Measurements from ENCODE around the gene NR2C2.
"Not testable (repeated sequence)": the region's sequence is repeated elsewhere in the genome, so short reads cannot be mapped to it uniquely, and the experiment has no call there.

The NR2C2 gene

DNA sequence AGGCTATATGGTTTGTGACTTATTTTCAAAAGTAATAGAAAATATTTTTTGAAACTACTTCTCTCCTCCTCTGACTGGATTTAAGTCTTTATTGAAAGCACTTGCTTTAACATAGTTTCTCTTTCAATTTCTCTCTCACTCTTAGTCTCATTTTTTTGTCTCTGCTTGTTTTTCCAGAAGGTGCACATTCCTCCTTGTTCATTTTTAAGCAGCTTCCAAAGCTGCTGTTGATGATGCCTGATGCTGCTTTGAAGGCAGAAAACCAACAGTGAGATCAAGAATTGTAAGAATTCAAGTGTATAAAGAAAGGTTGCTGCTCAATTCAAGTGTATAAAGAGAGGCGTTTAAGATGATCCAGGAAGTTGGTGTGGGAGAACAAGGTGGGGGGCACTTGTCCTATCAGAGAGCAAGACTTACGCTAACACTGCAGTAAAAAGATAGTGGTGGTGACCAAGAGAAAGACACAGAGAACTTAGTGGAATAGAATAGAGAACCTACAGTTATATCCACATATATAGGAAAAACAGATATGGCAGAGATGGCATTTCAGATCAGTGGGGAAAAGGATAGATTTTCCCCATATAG, 12.1 kb downstream of the NR2C2 start:
- DNase-seq (ENCODE audit: low read depth) = no peak

DNA sequence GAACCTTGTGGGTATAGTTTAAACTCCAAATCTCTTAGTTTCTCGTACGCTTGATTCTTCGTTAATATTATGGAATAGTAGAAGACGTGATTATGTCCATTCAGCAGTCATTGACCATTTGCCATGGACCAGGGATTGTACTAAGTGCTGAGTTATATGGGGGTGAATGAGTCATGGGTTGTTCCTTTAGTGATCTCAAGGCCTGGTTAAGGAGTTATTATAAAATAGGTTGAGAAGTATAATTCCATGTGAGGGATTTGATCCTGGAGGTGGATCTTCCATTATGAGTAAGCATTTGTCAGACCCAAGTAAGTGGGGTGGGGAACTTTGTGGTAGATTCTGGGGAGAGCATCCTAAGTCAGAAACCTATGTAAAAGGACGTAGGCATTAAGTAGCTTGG, 15.4 kb downstream of the NR2C2 start:
- no peak for DNase-seq (ENCODE audit: low read depth)

DNA sequence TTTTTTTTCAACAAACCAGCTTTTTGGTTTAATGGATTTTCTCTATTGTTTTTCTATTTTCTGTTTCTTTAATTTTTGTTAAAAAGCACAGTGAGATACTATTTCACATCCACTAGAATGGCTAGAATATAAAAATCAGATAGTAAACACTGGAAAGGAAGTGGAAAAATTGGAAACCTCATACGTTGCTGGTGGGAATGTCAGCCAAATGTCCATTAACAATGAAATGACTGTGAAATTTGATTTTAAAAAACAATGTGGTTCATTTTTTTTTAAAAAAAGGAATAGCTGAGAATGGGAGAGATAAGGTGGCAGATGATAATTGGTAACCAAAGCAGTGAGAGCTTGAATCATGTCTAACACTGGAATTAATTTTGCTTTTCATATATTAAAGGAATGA, 19.9 kb downstream of the NR2C2 start:
- no peak for DNase-seq (ENCODE audit: low read depth)

DNA sequence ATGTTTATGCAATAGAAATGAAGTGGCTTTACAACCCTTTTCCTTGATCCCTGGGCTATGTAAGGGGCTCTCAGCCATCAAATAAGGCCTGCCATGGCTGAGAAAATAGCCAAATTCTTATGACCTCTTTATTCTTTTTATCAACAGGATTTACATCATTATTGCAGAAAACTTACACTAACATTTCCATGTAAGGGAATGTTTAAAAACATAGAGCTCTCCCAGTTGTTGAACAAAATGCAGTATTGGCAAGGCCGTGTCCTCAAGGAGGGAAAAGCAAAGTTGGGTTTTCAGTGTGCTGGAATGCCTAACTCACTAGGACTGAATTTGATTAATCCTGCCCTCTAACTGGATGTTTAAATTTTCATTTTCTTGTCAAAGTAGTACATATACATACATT, 22.3 kb downstream of the NR2C2 start:
- DNase-seq (ENCODE audit: low read depth) = no peak

DNA sequence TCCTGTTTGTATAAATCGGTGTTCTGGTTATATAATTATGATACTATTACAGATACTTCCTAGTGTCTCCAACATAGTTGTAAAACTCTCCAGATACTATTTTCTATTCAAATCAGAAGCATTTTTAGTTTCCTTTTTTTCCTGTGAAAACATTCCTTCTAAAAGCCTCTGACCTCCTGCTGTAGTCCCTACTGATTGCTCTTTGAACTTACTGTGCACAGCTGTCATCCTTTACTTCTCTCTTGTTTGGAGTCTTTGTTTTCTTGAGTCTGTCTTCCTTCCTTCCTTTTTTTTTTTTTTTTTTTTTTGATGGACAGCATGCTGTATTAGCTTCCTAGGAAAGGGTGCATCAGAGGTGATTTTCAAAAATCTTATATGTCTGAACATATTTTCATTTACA, 28.9 kb downstream of the NR2C2 start:
- no peak for DNase-seq (ENCODE audit: low read depth)

DNA sequence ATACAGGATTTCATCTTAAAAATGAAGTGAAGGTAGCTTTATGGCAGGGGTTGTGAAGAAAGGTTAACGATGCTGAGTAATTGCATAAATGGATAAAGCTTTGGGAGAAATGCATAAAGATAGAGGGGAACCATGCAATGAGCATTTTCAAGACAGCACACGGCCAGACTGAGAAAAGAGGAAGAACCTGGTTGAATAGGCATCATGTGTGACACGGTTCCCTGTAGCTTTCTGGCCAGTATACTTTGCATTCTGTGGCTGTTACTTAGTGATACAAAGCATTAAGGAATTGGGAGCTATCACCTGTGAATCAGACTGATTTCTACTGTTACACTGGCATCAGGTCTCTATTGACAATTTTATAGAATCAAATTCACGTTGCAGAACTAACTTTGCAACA, 33.3 kb downstream of the NR2C2 start:
- DNase-seq (ENCODE audit: low read depth) = no peak

DNA sequence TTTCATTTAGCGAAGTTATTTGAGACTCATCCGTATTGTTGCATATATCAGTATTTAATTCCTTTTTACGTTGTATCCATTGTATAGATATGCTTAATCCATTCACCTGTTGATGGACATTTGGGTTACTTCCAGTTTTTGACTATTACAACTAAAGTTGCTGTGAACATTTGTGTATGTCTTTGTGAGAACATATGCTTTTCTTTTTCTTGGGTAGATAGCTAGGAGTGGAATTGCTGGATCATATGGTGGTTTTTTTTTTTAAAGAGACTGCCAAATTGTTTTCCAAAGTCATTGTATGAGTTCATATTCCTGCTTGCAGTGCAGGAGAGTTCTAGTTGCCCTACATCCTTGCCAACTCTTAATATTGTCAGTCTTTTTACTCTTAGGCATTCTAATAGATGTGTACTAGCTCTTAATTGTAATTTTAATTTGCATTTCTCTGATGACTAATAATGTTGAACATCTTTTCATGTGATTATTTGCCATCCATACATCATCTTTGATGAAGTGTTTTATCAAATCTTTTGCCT, 37.3 kb downstream of the NR2C2 start:
- no peak for DNase-seq (ENCODE audit: low read depth)

DNA sequence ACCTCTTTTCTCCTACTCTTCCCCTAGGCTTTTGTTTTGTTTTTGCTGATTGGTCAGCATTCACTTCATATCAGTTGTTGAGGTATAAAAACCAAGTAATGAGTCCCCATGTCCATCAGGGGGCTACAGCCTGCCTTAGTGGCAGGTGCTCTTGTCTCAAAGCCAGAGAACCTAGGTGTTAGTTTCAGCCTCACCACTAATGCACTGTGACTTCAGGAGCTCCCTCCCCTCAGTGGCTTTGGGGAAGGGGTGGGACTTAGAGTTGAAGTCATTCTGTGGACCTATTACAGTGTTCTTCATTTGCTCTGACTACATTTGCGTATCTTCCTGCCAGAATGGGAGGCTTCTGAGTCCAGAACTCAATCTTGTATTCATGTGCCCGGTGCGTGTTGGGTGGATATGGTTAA, 41.6 kb downstream of the NR2C2 start:
- DNase-seq (ENCODE audit: low read depth) = no peak

DNA sequence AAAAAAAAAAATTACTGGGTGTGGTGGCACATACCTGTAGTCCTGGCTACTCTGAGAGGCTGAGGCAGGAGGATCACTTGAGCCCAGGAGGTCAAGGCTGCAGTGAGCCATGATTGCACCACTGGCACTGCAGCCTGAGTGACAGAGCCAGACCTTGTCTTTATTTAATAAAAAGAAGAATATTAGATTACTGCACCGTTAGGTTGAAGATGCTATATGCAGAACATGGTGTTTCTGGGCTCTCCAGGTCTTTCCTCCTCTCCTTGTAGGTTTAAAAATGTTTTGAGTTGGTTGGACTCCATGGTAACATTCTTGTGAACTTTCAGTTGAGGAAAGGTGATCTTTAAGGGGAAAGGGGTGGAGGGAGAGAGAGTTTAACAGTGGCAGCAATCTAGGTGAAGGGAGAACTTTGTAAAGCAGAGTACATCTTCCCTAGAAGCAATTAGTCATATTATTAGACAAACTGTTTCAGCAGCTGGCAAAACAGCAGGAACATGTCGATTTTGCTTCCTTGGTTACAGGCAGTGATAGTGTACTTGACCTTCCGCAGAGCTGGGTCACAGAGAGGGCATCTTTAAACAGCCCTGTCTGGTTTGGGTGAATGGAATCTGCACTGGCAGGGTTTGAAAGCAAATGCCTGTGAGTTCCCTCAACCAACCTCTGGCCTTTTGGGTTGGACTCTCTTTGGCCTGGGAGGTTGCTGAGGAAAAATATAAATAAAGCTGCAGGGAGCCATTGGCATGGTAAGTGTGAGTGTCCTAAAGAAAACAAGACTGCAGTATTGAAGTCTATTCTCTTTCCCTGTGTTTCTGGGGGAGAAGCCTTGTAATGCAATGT, 42.8 kb downstream of the NR2C2 start:
- no peak for DNase-seq (ENCODE audit: low read depth)

DNA sequence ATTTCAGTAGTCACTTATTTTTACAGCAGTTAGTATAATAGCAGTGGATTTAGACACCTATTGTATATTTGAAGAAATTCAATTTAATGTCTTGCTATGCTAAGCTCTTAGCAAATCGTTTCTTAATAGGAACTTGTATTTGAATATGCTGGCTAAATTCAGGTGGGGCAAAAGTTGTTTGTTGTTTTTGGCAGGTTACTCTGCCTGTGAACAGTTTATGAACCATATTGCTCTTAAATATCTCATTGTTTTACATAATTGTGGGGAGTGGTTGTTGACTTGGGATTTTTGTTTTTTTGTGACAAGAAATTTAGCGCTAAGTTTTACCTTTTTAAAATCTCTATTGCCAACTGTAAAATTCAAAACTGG, 43.4 kb downstream of the NR2C2 start:
- no peak for DNase-seq (ENCODE audit: low read depth)

DNA sequence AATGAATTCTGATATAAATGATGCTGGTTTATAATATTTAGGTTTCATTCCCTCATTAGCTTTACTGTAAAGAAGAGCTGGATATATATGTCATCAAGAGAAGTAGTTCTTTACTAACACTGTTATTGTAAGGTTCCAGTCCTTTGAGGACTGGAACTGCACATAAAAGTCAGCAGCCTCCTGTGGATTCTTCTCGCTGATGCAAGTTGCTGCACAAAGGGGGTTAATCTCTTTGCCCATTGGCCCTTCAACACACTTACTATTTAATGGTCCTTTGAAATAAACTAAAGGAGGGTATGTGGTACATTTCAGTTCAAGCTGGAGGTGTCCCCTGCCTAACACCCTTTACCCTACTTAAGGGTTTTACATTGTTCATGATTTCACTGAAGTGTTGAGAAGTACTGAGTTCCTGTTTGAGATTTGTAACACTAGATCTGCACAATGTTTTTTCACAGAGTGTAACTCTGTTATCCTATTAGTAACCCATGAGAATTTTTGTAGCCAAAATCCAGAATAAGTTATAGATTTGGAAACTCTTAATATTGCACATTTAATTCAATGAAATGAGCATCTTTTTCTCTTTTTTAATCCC, 43.9 kb downstream of the NR2C2 start:
- no peak for DNase-seq (ENCODE audit: low read depth)

DNA sequence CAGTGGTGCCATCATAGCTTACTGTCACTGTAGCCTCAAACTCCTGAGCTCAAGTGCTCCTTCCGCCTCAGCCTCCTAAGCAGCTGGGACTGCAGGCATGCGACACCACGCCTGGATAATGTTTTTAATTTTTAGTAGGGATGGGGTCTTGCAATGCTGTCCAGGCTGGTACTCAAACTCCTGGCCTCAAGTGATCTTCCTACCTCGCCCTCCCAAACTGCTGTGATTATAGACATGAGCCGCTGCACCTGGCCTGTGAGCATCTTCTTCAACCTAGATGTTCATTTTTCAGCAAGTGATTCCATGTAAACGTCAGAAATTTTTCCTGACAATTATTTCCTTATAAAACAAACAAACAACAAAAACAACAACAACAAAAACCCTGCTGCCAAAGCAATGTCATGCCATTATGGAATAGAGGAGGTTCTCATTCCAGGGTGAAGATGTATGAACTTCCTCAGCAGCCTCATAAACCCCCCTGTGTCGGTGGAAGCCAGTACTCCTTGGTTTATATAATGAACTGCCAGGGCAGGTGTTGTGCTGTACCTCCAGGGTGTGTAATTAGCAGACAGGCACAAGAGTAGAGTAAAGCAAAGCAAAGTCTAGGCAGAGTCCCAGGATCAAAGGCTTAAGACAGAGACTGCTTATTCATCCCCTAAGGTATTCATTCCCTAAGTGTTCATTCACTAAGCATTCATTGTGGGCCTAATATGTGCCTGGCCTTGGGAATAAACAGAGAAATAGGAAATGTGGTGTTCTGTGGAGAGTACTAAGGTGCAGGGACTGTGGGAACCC, 44.6 kb downstream of the NR2C2 start:
- DNase-seq (ENCODE audit: low read depth) = no peak

DNA sequence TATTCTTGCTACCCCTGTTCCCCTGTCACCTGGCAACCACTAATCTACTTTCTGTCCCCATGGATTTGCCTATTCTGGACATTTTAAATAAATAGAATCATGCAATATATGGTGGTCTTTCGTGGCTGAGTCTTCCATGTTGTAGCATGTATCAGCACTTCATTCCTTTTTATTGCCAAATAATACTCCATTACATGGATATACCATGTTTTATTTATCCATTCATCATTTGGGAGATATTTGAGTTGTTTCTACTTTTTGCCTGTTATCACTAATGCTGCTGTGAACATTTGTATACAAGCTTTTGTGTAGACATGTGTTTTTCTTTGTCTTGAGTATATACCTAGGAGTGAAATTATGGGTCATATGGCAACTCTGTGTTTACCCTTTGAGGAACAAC, 50.6 kb downstream of the NR2C2 start:
- no peak for DNase-seq (ENCODE audit: low read depth)

DNA sequence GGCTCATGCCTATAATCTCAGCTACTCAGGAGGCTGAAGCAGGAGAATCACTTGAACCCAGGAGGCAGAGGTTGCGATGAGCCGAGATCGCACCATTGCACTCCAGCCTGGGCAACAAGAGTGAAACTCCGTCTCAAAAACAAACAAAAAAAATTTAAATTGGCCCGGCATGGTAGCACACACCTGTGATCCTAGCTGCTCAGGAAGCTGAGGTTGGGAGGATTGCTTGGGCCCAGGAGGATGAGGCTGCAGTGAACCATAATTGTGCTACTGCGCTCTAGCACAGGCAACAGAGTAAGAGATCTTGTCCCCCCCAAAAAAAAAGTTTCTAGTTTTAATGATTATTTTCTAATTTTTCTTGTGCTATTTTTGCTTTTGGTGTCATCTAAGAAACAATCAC, 51.8 kb downstream of the NR2C2 start:
- DNase-seq (ENCODE audit: low read depth) = not testable (repeated sequence)

DNA sequence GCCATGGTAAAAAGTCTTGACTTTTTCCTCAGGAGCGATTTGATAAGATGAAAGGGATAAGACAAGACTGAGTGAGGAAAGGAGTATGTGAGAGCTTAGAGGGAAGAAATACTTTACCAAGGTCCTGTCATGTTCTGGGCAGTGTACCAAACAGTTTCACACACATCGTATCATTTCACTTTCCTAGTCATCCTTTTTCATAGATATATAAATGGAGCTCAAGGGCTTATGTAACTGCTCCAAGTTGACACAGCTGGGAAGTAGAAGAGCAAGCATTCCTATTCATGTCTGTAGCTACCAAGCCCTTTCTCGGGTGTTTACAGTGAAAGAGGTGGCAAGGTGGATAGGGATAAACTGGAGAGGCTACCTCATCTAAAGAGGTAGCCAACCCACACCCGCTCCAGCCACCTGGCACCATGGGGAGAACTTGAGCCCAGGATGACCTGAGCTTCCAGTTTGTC, 60.3 kb downstream of the NR2C2 start:
- no peak for DNase-seq (ENCODE audit: low read depth)

DNA sequence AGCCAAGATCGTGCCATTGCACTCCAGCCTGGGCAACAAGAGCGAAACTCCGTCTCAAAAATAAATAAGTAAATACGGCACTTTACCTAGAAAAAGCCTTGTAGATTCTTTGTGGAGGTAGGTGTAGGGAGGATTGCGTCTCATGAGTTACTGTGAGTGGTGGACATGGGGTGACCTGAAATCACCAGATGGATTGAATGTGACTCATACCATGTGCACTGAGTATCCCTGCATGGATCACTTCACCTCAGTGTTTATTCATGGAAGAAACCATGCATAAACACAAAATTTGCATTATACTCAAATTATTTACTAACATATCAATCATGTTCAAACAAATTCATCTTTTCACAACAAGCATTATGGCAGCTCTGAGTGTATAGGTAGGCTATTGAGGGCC, 61.8 kb downstream of the NR2C2 start:
- no peak for DNase-seq (ENCODE audit: low read depth)

DNA sequence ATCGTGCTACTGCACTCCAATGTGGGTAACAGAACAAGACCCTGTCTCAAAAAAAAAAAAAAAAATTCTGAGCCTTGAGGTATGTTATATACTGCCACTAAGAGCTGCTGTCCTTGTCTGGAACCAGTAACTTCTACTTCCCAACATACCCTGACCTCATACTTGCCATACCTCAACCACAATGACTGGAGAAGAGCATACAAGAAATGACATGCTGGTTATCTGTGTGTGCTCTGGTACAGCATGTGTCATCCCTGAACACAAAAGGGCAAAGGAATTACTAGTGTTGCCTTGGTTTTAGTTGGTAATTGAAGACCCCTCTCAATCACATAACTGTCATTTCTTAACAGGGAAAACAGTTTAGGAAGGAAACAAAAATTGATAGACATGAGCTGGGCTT, 63.3 kb downstream of the NR2C2 start:
- DNase-seq (ENCODE audit: low read depth) = no peak

DNA sequence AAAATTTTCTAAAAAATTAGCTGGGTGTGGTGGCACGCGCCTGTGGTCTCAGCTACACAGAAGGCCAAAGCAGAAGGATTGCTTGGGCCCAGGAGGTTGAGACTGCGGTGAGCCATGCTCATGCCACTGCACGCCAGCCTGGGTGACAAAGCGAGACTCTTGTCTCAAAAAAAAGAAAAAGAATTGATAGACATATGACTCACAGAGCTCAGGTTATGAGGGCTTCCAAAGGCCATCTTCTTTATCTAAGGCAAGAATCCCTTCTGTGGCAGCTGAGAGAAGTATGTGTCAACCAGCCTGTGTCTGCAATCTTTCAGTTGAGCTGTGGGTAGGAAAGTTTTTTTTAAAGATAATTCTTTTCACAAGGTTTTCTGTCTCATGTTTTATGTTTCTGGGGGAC, 63.8 kb downstream of the NR2C2 start:
- DNase-seq (ENCODE audit: low read depth) = no peak

DNA sequence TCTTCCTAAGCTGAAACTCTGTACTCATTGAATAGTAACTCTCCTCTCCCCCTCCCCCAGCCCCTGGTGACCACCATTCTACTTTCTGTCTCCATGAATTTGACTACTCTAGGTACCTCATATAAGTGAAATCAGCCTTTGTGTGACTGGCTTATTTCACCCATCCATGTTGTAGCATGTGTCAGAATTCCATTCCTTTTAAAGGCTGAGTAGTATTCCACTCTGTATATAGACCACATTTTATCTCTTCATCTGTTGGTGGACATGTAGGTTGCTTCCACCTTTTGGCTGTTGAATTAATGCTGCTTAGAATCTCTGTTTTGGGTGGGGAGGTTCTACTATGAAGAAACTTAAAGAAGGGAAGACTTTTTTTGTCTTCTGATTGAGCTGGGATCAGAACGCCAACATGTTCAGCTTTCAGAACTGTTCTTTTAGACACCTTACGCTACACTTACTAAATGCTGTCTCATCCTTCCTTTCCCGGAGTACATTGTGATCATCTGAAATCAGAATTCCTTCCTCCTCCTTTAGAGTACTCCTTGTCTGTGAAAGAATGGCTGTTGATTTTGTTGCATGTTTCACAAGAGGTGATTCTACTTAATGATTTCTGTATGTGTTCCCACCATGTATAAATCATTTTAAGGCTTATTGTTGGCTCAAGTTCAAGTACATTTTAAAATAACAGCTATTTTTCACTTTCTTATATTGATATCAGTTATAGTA, 67.4 kb downstream of the NR2C2 start:
- DNase-seq (ENCODE audit: low read depth) = no peak

DNA sequence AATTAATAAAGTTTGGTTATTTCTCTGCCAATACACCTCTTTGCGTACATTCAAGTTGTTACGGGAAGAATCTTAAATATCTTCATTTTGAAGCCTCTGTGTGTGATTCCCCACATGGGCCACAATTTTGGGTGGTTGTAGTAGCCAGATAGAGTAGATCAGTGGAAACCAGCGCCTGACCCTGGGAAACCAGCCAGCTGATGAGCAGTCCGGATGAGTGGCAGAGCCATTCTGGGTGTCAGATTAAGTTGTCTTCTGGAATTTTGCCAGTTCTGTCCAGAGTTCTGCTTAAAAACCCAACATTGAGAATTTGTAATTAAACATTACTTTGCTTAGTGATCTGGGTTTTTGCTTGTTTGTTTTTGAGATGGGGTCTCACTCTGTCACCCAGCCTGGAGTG, 68.1 kb downstream of the NR2C2 start:
- DNase-seq (ENCODE audit: low read depth) = no peak

DNA sequence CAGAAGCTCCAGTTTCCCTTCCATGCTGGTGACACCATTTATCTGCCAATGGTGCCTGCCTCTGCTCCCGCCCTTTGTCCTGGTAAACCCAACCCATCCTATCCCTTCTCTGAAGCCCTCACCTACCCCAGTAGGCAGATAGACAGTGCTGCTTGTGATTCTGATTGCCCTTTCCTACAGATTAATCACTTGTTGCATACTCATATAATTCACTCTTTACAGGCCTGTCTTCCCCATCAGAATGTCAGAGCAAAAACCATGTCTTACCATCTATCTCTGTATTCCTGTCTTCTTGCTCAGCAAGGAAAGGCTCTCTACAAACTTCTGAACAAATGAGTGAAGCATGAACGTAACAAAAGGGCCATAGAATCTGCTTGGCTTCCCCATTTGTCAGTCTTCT, 69.8 kb downstream of the NR2C2 start:
- DNase-seq (ENCODE audit: low read depth) = no peak

DNA sequence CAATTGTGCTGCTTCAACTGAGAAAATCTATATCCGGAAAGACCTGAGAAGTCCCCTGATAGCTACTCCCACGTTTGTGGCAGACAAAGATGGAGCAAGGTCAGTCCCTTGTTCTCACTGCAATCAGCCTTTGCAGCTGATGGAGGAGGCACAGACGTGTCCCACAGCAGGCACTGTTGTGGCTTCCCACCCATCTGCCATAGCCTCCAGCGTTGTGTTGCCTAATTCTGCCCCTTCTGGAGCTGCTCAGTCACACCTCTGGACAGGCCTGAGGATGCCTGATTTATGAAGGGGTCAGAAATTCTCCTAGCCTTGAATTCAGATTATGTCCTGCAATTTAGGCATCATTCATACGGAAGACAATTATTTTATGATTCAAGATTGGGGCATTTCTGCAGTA, 75.9 kb downstream of the NR2C2 start:
- DNase-seq (ENCODE audit: low read depth) = no peak

All from stimulated activated CD4-positive, alpha-beta T cell treated with anti-CD3 and anti-CD28 coated beads, Interleukin-2, amount 100 ng/mL, for 4 hours (primary cell).